Transverse colon (tissue), 4 donors: ENCODE results near the gene RNF141.

Experiments
- EP300 ChIP-seq: sonication (generic); formaldehyde crosslinking; IDR thresholded peaks from one replicate; pipeline ENCODE4 v1.6.1; 2017; ENCODE audit warnings: antibody characterized with exemption, low read depth
- POLR2A ChIP-seq: fragments of 450-650 bp; IDR thresholded peaks from one replicate; pipeline ENCODE4 v1.6.1; 2016; ENCODE audit warnings: antibody characterized with exemption, mild to moderate bottlenecking, moderate library complexity
- POLR2AphosphoS5 ChIP-seq, 3 donors: sonication (generic); formaldehyde crosslinking; IDR thresholded peaks; one replicate each; pipeline ENCODE4 v1.6.1; 2016; ENCODE audit warnings: antibody characterized with exemption in 3 of 3
- TF ChIP-seq, protein P1 (sequence below), 5 experiments: fragments of 200-600 bp in 3 of 5; fragments of 450-650 bp in 2 of 5; sonication (generic) in 3 of 5; IDR thresholded peaks; 1 replicate in 2 of 5; 2 replicates in 3 of 5; pipeline ENCODE4 v1.5.1; 2016 to 2017; ENCODE audit warnings: antibody characterized with exemption in 5 of 5, inconsistent platforms in 3 of 5, mild to moderate bottlenecking in 2 of 5, moderate library complexity in 1 of 5

GRCh38 chr11:10511181-10511621 lies 29.8 kb downstream of the RNF141 start:
- TF ChIP-seq POLR2A (no peak), POLR2AphosphoS5 (IDR thresholded peaks at IDR 0.05) (no peak), EP300 (no peak)
- TF ChIP-seq, protein P1, sequence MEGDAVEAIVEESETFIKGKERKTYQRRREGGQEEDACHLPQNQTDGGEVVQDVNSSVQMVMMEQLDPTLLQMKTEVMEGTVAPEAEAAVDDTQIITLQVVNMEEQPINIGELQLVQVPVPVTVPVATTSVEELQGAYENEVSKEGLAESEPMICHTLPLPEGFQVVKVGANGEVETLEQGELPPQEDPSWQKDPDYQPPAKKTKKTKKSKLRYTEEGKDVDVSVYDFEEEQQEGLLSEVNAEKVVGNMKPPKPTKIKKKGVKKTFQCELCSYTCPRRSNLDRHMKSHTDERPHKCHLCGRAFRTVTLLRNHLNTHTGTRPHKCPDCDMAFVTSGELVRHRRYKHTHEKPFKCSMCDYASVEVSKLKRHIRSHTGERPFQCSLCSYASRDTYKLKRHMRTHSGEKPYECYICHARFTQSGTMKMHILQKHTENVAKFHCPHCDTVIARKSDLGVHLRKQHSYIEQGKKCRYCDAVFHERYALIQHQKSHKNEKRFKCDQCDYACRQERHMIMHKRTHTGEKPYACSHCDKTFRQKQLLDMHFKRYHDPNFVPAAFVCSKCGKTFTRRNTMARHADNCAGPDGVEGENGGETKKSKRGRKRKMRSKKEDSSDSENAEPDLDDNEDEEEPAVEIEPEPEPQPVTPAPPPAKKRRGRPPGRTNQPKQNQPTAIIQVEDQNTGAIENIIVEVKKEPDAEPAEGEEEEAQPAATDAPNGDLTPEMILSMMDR (IDR thresholded peaks at IDR 0.05), result no peak
